ENCODE results near the gene CEP170B.
"Not testable (repeated sequence)": the region's sequence is repeated elsewhere in the genome, so short reads cannot be mapped to it uniquely, and the experiment has no call there.

Gene CEP170B

GRCh38 chr14:104877066-104877805 is 12.2 kb downstream of the CEP170B start:
- in situ Hi-C loops (cut with HindIII; ENCODE audit: low sequenced_read_pairs): no loop called here

GRCh38 chr14:104877806-104878550 is 12.9 kb downstream of the CEP170B start:
- in situ Hi-C loops (cut with HindIII; ENCODE audit: low sequenced_read_pairs): no loop called here

- in situ Hi-C loops (cut with HindIII; ENCODE audit: low sequenced_read_pairs): no loop called here
Observed at GRCh38 chr14:104878582-104878981, 13.5 kb downstream of the CEP170B start.

GRCh38 chr14:104879201-104879982 is 14.3 kb downstream of the CEP170B start:
- in situ Hi-C loops (cut with HindIII; ENCODE audit: low sequenced_read_pairs): no loop called here

- in situ Hi-C loops (cut with HindIII; ENCODE audit: low sequenced_read_pairs): no loop called here
Observed at GRCh38 chr14:104879983-104880565, 15.0 kb downstream of the CEP170B start.

- in situ Hi-C loops (cut with HindIII; ENCODE audit: low sequenced_read_pairs): no loop called here
Observed at GRCh38 chr14:104880584-104881210, 15.6 kb downstream of the CEP170B start.

- in situ Hi-C loops (cut with HindIII; ENCODE audit: low sequenced_read_pairs): no loop called here
Observed at GRCh38 chr14:104881369-104881979, 16.4 kb downstream of the CEP170B start.

- in situ Hi-C loops (cut with HindIII; ENCODE audit: low sequenced_read_pairs): no loop called here
Observed at GRCh38 chr14:104882325-104882973, 17.4 kb downstream of the CEP170B start.

- in situ Hi-C loops (cut with HindIII; ENCODE audit: low sequenced_read_pairs): no loop called here
Observed at GRCh38 chr14:104882991-104883660, 18.1 kb downstream of the CEP170B start.

GRCh38 chr14:104883681-104884361 is 18.8 kb downstream of the CEP170B start:
- in situ Hi-C loops (cut with HindIII; ENCODE audit: low sequenced_read_pairs): no loop called here

GRCh38 chr14:104884381-104884780 is 19.3 kb downstream of the CEP170B start:
- in situ Hi-C loops (cut with HindIII; ENCODE audit: low sequenced_read_pairs): not testable (repeated sequence)

GRCh38 chr14:104885031-104885972 is 20.2 kb downstream of the CEP170B start:
- in situ Hi-C loops (cut with HindIII; ENCODE audit: low sequenced_read_pairs): no loop called here

GRCh38 chr14:104885973-104886689 is 21.1 kb downstream of the CEP170B start:
- in situ Hi-C loops (cut with HindIII; ENCODE audit: low sequenced_read_pairs): no loop called here

- in situ Hi-C loops (cut with HindIII; ENCODE audit: low sequenced_read_pairs): no loop called here
Observed at GRCh38 chr14:104886690-104887622, 21.9 kb downstream of the CEP170B start.

GRCh38 chr14:104887623-104888488 is 22.8 kb downstream of the CEP170B start:
- in situ Hi-C loops (cut with HindIII; ENCODE audit: low sequenced_read_pairs): no loop called here

Data from endothelial cell of hepatic sinusoid (primary cell).